Epithelial cell of proximal tubule (primary cell): ENCODE measurements around the gene TCEANC2. TPM values are rescaled to one million over a fixed set of nuclear protein-coding genes. Genes with fewer than 3 reads are reported as not detected.

Experiments used
- DNase-seq: peaks from one replicate; pipeline ENCODE4 v3.0.0-alpha.2; 2011; ENCODE audit warnings: low read depth
- H3K4me3 ChIP-seq: 2 replicates; pipeline ENCODE4 v1.5.1; 2011; ENCODE audit warnings: low read depth, mild to moderate bottlenecking, low read length
- total RNA-seq: library from RNA; depleted of rRNA; stranded (reverse); fragments of >200 nt; gene quantifications from 2 replicates; pipeline ENCODE4 v1.2.3, GENCODE V29; 2015
- TF ChIP-seq, protein P1 (sequence below): conservative IDR thresholded peaks from 2 replicates; pipeline ENCODE4 v1.5.1; 2012; ENCODE audit warnings: low read depth, mild to moderate bottlenecking, low read length

Gene TCEANC2
- total RNA-seq, 1 donor from 2014 or later, result 1.9 TPM

DNA sequence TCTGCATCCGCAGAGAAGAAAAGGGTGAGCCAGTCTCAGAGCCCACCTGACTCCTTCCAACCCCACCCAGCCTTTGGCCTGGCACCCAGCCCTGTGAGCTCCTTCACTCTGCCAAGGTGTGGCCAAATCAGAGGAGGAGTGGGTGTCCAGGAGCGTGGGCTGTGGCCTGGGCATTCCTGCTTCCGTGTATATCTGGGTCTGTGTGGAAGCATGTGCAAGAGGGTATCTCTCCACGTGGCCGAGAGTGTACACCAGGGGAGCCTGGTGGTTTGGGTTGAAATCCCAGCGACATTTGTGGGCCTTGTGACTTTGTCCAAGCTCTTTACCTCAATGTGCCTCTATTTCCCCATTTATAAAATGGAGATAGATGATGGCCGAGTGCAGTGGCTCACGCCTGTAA is 69.6 kb downstream of the TCEANC2 start:
- no peak for DNase-seq
- H3K4me3 ChIP-seq, result no peak overlapping the region
- TF ChIP-seq, protein P1, sequence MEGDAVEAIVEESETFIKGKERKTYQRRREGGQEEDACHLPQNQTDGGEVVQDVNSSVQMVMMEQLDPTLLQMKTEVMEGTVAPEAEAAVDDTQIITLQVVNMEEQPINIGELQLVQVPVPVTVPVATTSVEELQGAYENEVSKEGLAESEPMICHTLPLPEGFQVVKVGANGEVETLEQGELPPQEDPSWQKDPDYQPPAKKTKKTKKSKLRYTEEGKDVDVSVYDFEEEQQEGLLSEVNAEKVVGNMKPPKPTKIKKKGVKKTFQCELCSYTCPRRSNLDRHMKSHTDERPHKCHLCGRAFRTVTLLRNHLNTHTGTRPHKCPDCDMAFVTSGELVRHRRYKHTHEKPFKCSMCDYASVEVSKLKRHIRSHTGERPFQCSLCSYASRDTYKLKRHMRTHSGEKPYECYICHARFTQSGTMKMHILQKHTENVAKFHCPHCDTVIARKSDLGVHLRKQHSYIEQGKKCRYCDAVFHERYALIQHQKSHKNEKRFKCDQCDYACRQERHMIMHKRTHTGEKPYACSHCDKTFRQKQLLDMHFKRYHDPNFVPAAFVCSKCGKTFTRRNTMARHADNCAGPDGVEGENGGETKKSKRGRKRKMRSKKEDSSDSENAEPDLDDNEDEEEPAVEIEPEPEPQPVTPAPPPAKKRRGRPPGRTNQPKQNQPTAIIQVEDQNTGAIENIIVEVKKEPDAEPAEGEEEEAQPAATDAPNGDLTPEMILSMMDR, result no peak

DNA sequence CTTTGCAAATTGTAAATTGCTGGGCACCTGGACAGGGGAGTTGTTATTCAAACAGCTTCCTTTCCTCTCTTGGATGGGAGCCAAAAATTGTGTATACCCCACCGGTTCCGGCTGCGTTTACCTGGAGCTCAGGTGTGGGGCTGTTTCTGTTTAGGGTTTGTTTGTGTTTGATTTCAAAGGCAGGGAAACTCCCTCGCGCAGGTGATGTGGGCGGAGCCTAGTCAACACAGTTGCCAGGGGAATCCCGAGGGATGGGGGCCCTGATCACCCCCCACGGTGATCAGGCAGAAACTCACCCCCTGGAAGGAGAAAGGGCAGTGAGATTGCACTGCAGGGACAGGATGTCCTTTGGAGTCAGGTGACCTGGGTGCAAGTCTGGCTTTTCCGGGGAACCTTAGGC is 71.1 kb downstream of the TCEANC2 start:
- no peak for DNase-seq
- no peak overlapping the region for H3K4me3 ChIP-seq
- TF ChIP-seq, protein P1, result no peak

DNA sequence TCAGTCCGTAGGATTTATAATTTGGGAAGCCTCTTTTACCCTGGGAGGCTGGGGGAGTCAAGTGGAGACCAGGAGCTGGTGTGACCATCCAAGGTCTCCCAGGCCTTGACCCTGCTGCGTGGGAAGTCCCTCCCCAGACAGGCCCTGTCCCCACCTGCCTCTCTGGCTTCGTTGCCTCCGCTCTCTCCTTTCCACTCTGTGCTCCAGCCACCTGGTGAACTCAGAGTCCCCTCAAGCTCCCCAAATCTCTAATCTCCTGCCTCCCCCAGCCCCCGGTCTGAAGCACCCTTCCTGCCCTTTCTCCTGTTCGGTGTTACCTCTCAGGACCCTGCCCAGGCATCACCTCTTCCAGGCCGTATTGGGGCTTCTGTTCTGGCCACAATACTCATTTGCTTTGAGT is 71.5 kb downstream of the TCEANC2 start:
- H3K4me3 ChIP-seq, result no peak overlapping the region
- DNase-seq, result no peak
- TF ChIP-seq, protein P1, result no peak

DNA sequence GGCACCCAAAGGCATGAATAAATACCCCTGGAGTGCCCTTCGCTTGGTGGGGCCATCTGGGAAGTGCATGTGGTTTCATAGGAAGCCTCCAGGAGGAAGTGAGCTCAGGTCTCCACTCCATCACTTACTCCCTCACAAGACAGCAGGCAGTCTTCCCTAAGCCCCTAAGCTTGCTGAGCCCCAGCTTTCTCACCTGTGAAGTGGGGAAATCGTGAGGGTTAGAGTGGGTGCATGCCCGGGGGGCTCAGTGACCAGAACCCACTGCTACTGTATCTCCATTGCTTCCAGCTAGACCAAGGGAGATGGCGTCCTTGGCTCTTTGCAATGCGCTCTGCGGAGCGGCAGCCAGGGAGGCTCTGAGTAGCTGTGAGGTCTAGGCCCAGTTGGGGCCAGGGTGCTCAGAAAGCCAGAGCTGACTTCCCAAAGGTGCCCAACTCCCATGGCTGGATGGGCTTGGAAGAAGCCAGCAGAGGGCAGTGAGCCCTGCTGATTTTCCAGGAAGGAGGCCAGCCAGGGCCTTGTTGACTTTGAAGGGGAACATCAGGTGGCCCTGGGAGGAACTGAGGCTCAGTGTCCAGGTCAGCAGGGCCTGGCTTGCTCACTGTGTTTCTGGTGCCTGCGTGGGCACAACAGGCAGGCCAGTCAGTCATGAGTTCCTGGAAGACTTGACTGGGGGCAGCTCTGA is 72.1 kb downstream of the TCEANC2 start:
- no peak overlapping the region for H3K4me3 ChIP-seq
- TF ChIP-seq, protein P1, result peak; percentile 66
- DNase-seq, result no peak

DNA sequence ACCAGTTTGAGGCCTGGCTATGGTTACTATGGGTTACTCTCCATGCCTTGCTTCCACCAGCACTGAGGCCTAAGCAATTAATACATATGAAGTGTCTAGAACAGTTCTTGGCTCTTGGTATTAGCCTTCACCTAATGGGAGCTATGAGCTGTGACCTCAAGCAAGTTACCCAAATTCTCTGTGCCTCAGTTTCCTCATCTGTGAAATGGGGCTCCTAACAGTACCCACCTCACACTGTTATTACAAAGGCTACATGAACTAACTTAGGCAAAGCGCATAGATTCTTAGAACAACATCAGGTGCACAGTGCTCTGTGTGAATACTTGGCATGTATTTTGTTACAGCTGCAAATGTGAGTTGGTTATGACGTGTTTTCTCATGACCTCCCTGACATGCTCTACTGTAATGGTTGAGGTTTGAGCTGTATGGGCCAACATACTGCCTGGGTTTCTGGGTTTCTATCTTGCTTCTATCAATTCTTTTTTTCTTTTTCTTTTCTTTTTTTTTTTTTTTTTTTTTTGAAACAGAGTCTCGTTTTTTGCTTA is 72.9 kb downstream of the TCEANC2 start:
- H3K4me3 ChIP-seq, result no peak overlapping the region
- TF ChIP-seq, protein P1, result no peak
- DNase-seq, result no peak

DNA sequence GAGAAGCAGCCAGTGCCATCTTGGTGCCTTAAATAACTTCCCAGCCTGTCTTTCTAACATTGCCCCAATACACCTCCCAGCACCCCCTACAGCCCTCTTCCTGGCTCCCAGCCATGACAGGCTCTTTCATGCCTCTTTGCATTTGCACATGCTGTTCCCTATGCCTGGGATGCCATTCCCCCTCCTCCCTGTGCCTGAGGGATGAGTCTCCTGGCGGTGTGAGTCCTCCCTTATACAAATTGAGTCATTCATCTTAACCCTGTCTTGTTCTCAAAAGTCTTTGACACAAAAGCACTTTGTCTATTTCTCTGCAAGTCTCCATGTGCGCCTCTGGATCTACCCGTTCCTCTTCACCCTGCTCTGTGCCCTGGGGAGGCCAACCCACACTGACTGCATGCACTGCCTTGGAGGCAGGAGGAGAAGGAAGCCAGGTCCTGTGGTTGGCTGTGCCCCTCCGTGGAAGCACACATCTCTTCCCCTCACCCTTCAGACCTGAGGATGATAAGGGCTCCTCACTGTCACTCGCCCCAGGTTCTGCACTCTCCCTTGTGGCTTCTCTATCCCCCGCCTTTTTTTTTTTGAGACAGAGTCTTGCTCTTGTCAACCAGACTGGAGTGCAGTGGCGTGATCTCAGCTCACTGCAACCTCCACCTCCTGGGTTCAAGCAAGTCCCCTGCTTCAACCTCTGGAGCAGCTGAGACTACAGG is 74.3 kb downstream of the TCEANC2 start:
- DNase-seq, result no peak
- H3K4me3 ChIP-seq, result no peak overlapping the region
- TF ChIP-seq, protein P1, result no peak

DNA sequence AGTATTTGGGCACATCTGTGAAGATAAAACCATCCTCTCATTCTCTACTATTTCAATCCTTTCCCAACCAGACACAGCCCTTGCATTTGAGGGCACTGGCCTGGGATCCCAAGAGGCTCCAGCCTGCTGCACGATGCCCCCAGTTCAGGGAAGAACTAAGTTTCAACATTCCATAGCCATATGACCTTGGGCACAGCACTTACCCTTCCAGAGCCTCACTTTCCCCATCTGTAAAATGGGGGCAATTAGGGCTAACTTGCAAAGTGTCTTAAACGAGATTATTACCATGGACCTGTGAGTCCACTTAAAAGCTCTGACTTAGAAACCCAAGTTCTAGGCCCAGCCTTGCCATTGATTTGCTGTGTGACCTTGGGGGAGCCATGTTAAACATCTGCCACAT is 76.5 kb downstream of the TCEANC2 start:
- TF ChIP-seq, protein P1, result no peak
- no peak overlapping the region for H3K4me3 ChIP-seq

More for the DNA sequence above, 76.5 kb downstream of the TCEANC2 start:
- no peak for DNase-seq
